HUES48 (cell line): ENCODE results near the gene TNP1.

Experiments used
- H3K27ac ChIP-seq: one replicate; pipeline ENCODE4 v1.7.0; 2013; ENCODE audit warnings: low read depth, low read length, inconsistent platforms
- H3K27me3 ChIP-seq: 2 replicates; pipeline ENCODE4 v1.6.1; 2013; ENCODE audit warnings: mild to moderate bottlenecking, low read length; ENCODE audit not compliant: control insufficient read depth, insufficient read depth
- H3K36me3 ChIP-seq: 2 replicates; pipeline ENCODE4 v1.6.1; 2013; ENCODE audit warnings: low read length; ENCODE audit not compliant: control insufficient read depth, insufficient read depth
- H3K4me1 ChIP-seq: 2 replicates; pipeline ENCODE4 v1.6.1; 2013; ENCODE audit warnings: mild to moderate bottlenecking, low read length; ENCODE audit not compliant: control insufficient read depth, insufficient read depth
- H3K4me3 ChIP-seq: 2 replicates; pipeline ENCODE4 v1.5.1; 2013; ENCODE audit warnings: mild to moderate bottlenecking, low read depth, low read length
- H3K9ac ChIP-seq: 2 replicates; pipeline ENCODE4 v1.6.1; 2013; ENCODE audit warnings: mild to moderate bottlenecking, low read depth, low read length, moderate library complexity
- H3K9me3 ChIP-seq: 2 replicates; pipeline ENCODE4 v1.6.1; 2013; ENCODE audit warnings: low read length; ENCODE audit not compliant: control insufficient read depth, insufficient read depth

TNP1 gene

GRCh38 chr2:216858312-216858711 lies 1.6 kb downstream of the TNP1 start:
- Histone ChIP-seq H3K9me3 (no peaks in the 10 kb centered on the region), H3K4me1 (peaks cover 6% of the 10 kb centered on the region; the same call in 1 of the 2 replicates), H3K4me3 (no peak overlapping the region), H3K9ac (no peak overlapping the region), H3K27me3 (no peaks in the 10 kb centered on the region), H3K27ac (no peak overlapping the region), H3K36me3 (no peaks in the 10 kb centered on the region)

GRCh38 chr2:216857131-216857550 lies 2.7 kb downstream of the TNP1 start:
- no peaks in the 10 kb centered on the region for H3K9me3 ChIP-seq
- H3K36me3 ChIP-seq, result no peaks in the 10 kb centered on the region
- H3K4me1 ChIP-seq, result peaks cover 6% of the 10 kb centered on the region; the same call in 1 of the 2 replicates
- no peak overlapping the region for H3K4me3 ChIP-seq
- H3K27ac ChIP-seq, result peak overlapping the region; percentile 53
- no peak overlapping the region for H3K9ac ChIP-seq
- no peaks in the 10 kb centered on the region for H3K27me3 ChIP-seq

- H3K9me3 ChIP-seq, result no peaks in the 10 kb centered on the region
- H3K4me1 ChIP-seq, result peaks cover 6% of the 10 kb centered on the region; the same call in 1 of the 2 replicates
- no peaks in the 10 kb centered on the region for H3K36me3 ChIP-seq
- no peak overlapping the region for H3K4me3 ChIP-seq
- peak overlapping the region; percentile 53 for H3K27ac ChIP-seq
- no peaks in the 10 kb centered on the region for H3K27me3 ChIP-seq
- H3K9ac ChIP-seq, result no peak overlapping the region
Measured at GRCh38 chr2:216856406-216857065, 3.3 kb downstream of the TNP1 start.

GRCh38 chr2:216855605-216856004 lies 4.3 kb downstream of the TNP1 start:
- no peak overlapping the region for H3K9ac ChIP-seq
- peaks cover 6% of the 10 kb centered on the region; the same call in 1 of the 2 replicates for H3K4me1 ChIP-seq
- H3K4me3 ChIP-seq, result no peak overlapping the region
- no peaks in the 10 kb centered on the region for H3K36me3 ChIP-seq
- H3K27ac ChIP-seq, result no peak overlapping the region
- no peaks in the 10 kb centered on the region for H3K9me3 ChIP-seq
- no peaks in the 10 kb centered on the region for H3K27me3 ChIP-seq

DNA sequence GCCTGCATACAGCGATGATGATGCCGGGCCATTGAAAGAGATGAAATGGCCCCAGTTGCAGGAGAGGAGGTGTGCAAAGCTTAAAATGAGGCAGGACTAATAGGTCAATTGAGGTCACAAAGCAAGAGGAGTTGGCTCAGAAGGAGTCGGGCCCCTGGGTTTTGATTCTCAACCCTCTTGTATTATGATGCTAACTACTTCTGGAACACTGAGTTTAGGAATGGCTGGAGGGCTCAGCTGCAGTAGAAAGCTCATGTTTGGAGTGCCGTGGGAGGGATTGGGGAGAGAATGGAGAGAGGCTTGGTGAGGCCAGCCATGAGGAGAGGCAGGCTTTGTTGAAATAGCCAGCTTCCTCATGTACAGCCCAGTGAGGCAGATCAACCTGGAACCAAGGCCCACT lies 4.8 kb downstream of the TNP1 start:
- Histone ChIP-seq H3K4me1 (peaks cover 6% of the 10 kb centered on the region; the same call in 1 of the 2 replicates), H3K9me3 (no peaks in the 10 kb centered on the region)

DNA sequence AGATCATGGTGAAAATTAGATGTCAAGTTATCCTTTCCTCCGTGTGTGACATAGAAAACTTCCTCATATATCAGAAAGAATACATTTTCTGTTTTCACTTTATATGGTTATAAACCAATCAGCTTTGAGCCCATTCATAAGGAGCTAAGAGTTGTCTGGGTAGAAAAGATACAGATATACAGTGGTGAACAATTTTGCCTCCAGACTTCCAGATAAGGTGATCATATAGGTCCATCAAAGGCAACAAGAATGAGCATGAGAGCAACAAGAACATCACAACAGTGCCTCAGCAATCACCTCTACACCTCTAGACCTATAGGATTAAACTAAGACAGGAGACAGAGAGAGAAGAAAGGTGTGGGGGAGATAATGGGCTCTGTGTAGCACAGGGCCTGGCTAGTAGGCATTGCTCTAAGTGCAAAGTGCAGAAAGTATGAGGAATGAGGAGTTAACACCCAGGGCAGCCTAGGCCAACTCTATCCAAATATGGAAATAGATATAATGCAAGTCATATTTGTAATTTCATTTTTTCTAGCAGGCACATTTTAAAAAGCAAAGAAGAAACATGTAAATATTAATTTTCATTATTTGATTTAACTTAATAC lies 8.3 kb downstream of the TNP1 start:
- no peaks in the 10 kb centered on the region for H3K36me3 ChIP-seq
- peaks cover 6% of the 10 kb centered on the region; the same call in 1 of the 2 replicates for H3K4me1 ChIP-seq
- H3K27ac ChIP-seq, result no peak overlapping the region
- no peaks in the 10 kb centered on the region for H3K27me3 ChIP-seq
- no peak overlapping the region for H3K9ac ChIP-seq
- no peaks in the 10 kb centered on the region for H3K9me3 ChIP-seq
- H3K4me3 ChIP-seq, result no peak overlapping the region

More for the DNA sequence above, 4.8 kb downstream of the TNP1 start:
- no peaks in the 10 kb centered on the region for H3K36me3 ChIP-seq
- H3K27me3 ChIP-seq, result no peaks in the 10 kb centered on the region
- H3K9ac ChIP-seq, result no peak overlapping the region
- H3K27ac ChIP-seq, result no peak overlapping the region
- H3K4me3 ChIP-seq, result no peak overlapping the region

- Histone ChIP-seq H3K4me3 (no peak overlapping the region), H3K4me1 (peaks cover 6% of the 10 kb centered on the region; the same call in 1 of the 2 replicates), H3K27me3 (no peaks in the 10 kb centered on the region), H3K36me3 (no peaks in the 10 kb centered on the region), H3K9ac (no peak overlapping the region), H3K9me3 (no peaks in the 10 kb centered on the region), H3K27ac (no peak overlapping the region)
Measured at GRCh38 chr2:216850665-216851322, 9.1 kb downstream of the TNP1 start.

- H3K4me1 ChIP-seq, result 0 out of 2 replicates have a peak, but pooled peaks cover under 1% of the 10 kb centered on the region
- no peaks in the 10 kb centered on the region for H3K27me3 ChIP-seq
- H3K9ac ChIP-seq, result no peak overlapping the region
- no peaks in the 10 kb centered on the region for H3K36me3 ChIP-seq
- no peak overlapping the region for H3K27ac ChIP-seq
- H3K4me3 ChIP-seq, result no peak overlapping the region
- H3K9me3 ChIP-seq, result no peaks in the 10 kb centered on the region
Measured at GRCh38 chr2:216849987-216850386, 9.9 kb downstream of the TNP1 start.

DNA sequence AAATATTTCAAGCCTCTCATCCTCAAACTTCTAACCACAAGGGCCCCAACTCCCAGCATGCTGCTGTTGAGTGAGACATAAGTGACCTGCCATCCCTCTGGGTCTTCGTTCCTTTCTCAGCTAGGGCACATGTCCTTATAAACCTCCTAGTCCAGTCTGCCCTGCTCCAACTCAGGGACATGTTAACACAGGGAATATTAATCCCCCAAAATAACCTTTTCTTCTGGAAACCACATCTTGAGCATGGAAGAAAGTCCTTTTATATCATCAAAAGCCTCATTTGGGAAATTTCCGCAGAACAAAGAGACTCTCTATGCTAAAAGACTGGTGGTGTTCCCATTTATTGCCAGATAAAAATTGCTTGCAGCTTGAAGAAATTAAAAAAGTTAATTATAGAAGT lies 14.4 kb downstream of the TNP1 start:
- Histone ChIP-seq H3K4me3 (no peak overlapping the region), H3K27me3 (no peaks in the 10 kb centered on the region), H3K27ac (no peak overlapping the region), H3K36me3 (no peaks in the 10 kb centered on the region), H3K9ac (no peak overlapping the region), H3K9me3 (no peaks in the 10 kb centered on the region), H3K4me1 (no peaks in the 10 kb centered on the region)

DNA sequence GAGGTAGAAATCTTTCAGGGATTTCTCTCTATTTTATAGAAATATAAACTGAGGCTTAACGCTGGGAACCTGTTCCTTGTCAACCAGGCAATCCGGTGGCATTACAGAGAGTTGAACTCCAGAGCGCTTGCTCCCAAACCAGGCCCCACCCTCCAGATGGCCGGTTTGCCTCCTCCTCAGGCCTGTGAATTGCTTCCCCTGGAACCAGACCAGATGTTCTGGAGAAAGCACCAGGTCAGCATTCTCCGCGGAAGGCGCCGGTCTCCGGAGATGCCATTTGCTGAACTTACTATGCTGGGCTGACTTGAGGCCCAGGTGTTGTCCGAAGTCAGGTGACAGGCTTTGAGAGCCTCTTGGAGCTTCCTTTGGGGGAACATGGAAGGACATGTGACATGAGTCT lies 17.2 kb downstream of the TNP1 start:
- no peak overlapping the region for H3K27ac ChIP-seq
- no peak overlapping the region for H3K9ac ChIP-seq

DNA sequence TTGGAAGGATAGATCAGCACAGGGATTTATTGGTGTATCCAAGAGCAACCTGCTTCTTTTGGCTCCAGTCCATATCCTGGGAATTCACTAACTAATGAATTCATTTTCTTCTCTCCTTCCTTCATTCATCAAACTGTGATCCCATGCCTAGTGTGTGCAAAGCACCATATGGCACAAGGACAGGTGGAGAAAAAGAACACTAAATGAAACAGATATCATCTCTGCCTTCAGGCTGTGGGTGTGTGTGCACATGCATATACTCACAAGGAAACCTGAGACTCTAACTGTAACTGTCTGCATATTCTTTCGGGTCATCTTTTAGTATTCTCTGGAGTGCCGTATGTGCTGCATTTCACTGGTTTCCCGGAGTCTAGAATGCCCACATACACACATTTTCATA lies 20.2 kb downstream of the TNP1 start:
- H3K4me3 ChIP-seq, result no peak overlapping the region
- H3K9ac ChIP-seq, result no peak overlapping the region
- H3K27ac ChIP-seq, result no peak overlapping the region
- no peaks in the 10 kb centered on the region for H3K36me3 ChIP-seq
- no peaks in the 10 kb centered on the region for H3K4me1 ChIP-seq
- H3K9me3 ChIP-seq, result no peaks in the 10 kb centered on the region
- no peaks in the 10 kb centered on the region for H3K27me3 ChIP-seq

More for the DNA sequence above, 17.2 kb downstream of the TNP1 start:
- no peaks in the 10 kb centered on the region for H3K9me3 ChIP-seq
- no peaks in the 10 kb centered on the region for H3K27me3 ChIP-seq
- no peaks in the 10 kb centered on the region for H3K36me3 ChIP-seq
- H3K4me3 ChIP-seq, result no peak overlapping the region
- H3K4me1 ChIP-seq, result no peaks in the 10 kb centered on the region
